ENCODE results near the gene C6orf132.
A peak's percentile ranks its signal among the peaks of the same experiment; 100 is the strongest.

Gene C6orf132

GRCh38 chr6:42104804-42105125 lies 37.7 kb downstream of the C6orf132 start:
- DNase-seq (ENCODE audit: low spot score): no peak

- peak; percentile 81 for DNase-seq (ENCODE audit: low spot score)
Observed at GRCh38 chr6:42104095-42104803, 38.2 kb downstream of the C6orf132 start.

DNA sequence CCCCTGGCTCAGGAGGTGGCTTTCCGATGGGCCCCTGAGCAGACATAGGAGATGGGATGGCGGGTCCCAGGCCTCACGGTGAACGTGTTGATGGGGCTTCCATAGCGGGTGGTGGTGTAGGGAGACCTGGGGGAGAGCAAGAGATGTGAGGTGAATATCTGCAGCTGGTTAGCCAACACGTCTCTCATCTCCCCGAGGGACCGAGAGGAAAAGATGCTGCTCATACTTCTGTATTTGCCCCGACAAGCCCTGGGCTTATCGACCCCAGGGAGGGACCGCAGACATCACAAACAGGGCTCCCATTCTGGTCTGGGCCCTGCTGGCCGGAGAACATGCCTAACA lies 38.7 kb downstream of the C6orf132 start:
- no peak for DNase-seq (ENCODE audit: low spot score)

DNA sequence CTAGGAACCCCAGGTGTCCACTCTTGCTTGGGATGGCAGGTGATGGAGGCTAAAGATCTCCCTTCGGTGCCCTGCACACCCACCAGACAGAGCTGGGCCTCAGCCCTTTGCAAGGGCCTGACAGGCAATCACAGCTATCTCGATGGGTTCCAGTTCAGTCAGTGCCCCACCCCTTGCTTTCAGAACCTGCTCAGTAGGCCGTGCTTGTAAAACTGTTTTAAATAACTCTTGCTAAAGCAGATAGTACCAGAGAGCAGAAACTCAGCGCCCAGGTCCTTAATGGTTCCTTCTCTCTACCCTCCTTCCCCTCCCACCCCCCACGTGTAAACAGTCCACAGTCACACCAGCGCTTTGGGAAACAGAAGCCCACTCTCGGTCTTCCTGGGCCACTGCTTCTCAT lies 39.2 kb downstream of the C6orf132 start:
- DNase-seq (ENCODE audit: low spot score): no peak

GRCh38 chr6:42101186-42101657 lies 41.2 kb downstream of the C6orf132 start:
- no peak for DNase-seq (ENCODE audit: low spot score)

DNA sequence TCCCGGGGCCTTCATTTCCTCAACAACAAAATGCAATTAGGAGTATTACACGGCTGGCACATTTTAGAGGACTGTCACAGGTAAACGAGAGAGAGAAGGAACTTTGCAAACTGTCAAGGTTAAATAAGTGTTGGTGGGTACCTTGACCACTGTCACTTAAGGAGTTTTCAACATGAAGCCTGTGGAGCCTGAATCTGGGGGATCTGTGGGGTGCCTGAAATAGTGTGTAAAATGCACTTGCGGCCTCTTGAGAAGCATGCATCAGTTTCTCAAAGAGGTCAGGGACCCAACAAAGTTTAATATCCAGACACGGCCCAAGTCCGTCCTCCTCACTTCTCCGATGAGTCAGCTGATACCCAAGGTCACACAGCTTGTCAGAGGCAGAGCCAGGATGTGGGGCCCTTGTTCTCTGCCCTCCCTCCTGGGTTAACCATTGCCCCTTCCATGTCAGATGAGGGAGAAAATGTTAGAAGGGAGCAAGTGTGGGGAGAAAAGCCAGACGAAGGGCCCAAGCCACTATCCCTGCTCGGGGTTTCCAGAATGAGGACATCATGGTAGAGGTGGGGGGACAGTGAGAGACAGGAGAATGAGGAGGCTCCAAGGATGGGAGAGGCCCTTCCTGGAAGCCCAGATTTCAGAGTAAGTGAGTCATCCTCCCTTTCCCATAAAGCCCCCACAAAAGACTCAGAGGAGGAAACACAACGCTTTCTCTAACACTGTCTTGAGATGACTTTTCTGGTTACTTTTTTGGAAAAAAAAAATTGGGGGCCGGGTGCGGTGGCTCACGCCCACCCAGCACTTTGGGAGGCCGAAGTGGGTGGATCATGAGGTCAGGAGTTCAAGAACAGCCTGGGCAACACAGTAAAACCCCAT lies 42.2 kb downstream of the C6orf132 start:
- peak; percentile 59 for DNase-seq (ENCODE audit: low spot score)

GRCh38 chr6:42099340-42100028 lies 42.9 kb downstream of the C6orf132 start:
- DNase-seq (ENCODE audit: low spot score): peak; percentile 65

DNA sequence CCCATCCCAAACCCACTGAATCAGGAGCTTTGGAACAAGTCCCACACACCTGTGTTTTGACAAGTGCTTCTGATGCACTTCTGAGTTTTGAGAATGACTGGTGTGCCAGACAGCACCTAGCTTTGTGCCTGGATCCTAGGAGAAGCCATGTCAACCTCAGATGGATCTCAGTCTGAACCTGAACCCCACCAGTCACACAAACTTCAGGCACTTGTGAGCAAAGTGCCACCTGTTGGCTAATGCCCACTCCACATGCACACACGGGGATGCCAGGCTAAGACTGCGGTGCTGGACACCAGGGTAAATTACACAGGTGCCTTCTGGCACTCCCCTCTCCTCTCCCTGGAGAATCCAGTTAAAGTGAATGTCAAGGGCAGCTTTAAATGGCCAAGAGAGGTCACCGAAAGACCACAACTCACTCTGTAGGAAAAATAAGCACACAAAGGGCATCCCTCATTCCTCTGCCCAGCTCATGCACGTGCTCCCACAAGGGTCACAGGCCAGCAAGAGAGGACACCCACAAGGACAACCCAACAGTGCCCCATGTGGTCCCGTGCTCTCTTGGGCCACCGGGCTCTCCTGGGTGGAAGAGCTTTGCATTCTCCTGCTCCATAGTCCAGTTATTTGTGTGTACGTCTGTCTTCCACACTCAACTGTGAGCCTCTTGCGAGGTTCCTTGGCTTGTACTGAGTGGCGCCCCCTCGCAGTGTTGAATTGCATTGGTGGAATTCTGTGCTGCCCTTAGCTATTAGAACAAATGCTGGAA lies 46.5 kb downstream of the C6orf132 start:
- DNase-seq (ENCODE audit: low spot score): no peak

DNA sequence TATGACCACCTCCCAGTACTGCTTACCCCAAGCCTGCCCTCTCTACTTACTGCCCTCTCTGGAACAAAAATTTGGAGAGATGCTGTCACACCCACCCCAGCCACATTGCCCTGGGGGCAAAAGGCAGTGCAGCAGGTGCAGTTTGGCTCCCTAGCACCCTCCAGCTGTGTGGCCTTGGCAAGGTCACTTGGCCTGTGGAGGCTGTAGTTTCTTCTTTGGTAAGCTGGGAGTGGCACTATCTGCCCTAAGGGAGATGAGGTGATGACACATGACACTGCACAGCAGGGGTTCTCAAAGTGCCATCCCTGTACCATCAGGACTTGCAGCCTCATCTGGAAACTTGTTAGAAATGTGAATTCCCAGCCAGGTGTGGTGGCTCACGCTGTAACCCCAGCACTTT lies 47.3 kb downstream of the C6orf132 start:
- DNase-seq (ENCODE audit: low spot score): no peak

GRCh38 chr6:42093582-42094329 lies 48.7 kb downstream of the C6orf132 start:
- DNase-seq (ENCODE audit: low spot score): no peak

- no peak for DNase-seq (ENCODE audit: low spot score)
Observed at GRCh38 chr6:42091718-42092023, 50.7 kb downstream of the C6orf132 start.

- no peak for DNase-seq (ENCODE audit: low spot score)
Observed at GRCh38 chr6:42090819-42091717, 51.4 kb downstream of the C6orf132 start.

DNA sequence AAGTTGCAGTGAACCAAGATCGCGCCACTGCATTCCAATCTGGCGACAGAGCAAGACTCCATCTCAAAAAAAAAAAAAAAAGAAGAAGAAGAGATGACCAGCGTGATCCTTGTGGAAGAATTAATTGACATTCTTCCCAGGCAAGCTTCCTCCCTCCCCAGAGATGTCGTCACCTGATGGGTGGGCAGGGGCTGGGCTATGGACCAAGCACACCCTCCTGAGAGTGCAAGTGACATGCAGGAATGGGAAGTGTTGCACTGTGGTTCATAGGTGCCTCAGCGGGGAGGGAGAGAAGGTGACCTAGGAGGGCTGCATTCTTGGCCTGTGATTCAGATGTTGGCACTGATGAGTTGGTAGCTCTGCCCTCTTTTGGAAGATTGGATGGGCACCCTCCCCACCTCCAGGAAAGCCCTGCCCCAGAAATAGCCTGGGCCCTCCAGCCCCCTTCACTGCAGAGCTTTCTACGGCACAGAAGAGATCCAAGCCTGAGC lies 54.3 kb downstream of the C6orf132 start:
- no peak for DNase-seq (ENCODE audit: low spot score)

DNA sequence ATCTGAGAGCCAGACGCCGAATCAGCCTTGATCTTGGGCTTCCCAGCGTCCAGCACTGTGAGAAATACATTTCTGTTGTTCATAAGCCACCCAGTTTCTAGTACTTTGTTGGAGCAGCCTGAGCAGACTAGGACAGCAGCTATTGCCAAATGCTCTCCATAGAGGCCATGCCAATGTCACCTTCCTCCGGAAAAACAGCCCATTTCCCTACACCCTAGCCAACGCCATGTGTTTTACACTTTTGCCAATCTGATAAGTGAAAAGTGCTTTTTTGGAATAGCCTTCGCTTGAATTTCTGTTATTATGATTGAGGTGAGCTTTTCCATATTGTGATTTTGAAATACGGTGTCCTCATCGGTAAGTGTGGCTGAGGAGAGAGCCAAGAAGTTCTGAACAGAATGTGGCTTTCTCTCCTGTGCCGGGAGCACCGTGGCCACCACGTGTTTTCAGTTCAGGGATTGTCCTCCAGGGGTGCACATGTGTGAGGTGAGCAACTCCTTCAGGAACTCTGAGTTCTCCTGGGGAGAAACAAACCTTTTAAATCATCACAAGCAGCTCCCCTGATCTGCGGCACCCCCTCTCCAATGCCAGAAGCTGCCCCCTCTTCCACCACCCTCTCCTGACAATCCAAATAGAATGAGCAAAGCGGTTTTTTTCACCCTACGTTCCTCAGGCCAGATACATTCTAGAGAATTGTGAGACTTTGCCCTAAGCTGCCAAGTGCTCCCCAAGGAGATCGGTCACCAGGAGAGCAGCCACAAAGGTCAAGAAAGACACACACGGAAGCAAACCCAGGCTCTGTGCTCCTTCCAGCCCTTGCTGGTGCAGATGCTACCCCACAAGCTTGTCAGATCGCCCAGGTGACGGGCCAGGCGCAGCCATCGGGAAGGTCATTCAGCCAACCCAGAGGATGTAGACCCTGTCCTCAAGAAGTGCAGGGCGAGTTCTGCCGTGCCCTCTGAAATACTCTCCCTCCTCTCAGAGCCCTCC lies 56.1 kb downstream of the C6orf132 start:
- no peak for DNase-seq (ENCODE audit: low spot score)

- no peak for DNase-seq (ENCODE audit: low spot score)
Observed at GRCh38 chr6:42084889-42085288, 57.5 kb downstream of the C6orf132 start.

DNA sequence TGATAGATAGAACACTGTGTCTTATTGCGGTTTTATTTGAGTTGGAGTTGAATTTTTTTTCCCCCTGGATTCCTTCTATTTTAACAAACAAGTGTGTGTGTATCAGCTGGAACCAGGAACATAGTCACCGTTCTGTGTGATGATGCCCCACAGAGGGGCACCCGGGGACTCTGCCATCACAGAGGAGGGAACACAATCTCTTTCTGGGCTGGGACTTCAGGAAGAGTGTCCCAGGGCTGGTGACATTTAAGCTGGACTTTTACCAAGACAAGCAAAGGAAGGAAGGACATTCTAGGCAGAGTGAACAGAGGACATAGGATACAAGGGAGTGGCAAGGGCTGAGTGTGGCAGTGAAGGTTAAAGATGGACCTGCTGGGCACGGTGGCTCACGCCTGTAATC lies 58.9 kb downstream of the C6orf132 start:
- no peak for DNase-seq (ENCODE audit: low spot score)

- no peak for DNase-seq (ENCODE audit: low spot score)
Observed at GRCh38 chr6:42079941-42080464, 62.4 kb downstream of the C6orf132 start.

DNA sequence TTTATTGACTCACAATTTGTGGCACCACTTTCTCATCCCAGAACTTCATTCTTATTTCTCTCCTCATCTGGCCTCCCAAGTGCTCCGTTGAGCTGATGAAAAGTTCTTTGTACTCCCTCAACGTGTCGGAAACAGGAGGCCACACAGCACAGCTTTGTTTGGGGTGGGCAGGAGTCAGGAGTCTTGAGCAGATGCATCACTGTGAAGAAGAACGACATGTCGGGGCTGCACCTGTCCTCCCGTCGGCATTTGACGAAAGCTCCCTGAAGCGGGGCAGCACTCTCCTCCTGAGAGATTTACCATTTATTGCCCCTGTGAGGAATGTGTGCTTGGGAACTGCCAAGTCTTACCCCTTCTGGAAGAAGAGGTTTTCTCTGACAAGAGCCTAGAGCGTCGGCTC lies 64.0 kb downstream of the C6orf132 start:
- no peak for DNase-seq (ENCODE audit: low spot score)

All from activated CD4-positive, alpha-beta T cell treated with anti-CD3 and anti-CD28 coated beads, Interleukin-2, Interleukin-4, amounts not matched to agents 100 ng/mL and 50 ng/mL, durations not matched to agents 16 hours and 8 hours (primary cell).